DND-41 (cell line): ENCODE measurements around the gene C2CD2L.

Experiments used
- CTCF ChIP-seq: IDR thresholded peaks from 2 replicates; pipeline ENCODE4 v1.5.1; 2012; ENCODE audit warnings: borderline replicate concordance, low read length, moderate library complexity, mild to moderate bottlenecking; ENCODE audit not compliant: poor library complexity, severe bottlenecking; ENCODE audit errors: extremely low read depth
- EZH2 ChIP-seq: IDR thresholded peaks from 3 replicates; pipeline ENCODE4 v1.6.1; 2012; ENCODE audit warnings: borderline replicate concordance, low read depth, mild to moderate bottlenecking, moderate library complexity, low read length, inconsistent platforms; ENCODE audit not compliant: severe bottlenecking

GRCh38 chr11:119148720-119149017 lies 41.5 kb downstream of the C2CD2L start:
- TF ChIP-seq EZH2 = peak; percentile 94
- no peak for TF ChIP-seq CTCF
